Hindlimb muscle (tissue), 1 donor: ENCODE measurements around the gene OXGR1. TPM values are rescaled to one million over a fixed set of nuclear protein-coding genes. Genes with fewer than 3 reads are reported as not detected.

Source experiments
- DNase-seq: peaks from one replicate; pipeline ENCODE4 v3.0.0-alpha.2; 2013
- polyA plus RNA-seq: library from polyadenylated mRNA; unstranded; fragments of 120-200 nt; gene quantifications from one replicate; pipeline ENCODE4 v1.2.1, GENCODE V29; 2013; ENCODE audit not compliant: insufficient read length

OXGR1 gene
- polyA plus RNA-seq, 1 donor, result 0.09 TPM

GRCh38 chr13:96960379-96960778 lies 33.9 kb downstream of the OXGR1 start:
- no peak for DNase-seq

- DNase-seq, result peak; percentile 19
These were observed 35.9 kb downstream of the OXGR1 start for GRCh38 chr13:96958286-96958891.

GRCh38 chr13:96952595-96952994 lies 41.7 kb downstream of the OXGR1 start:
- DNase-seq, result no peak

- DNase-seq, result no peak
These were observed 46.1 kb downstream of the OXGR1 start for GRCh38 chr13:96948127-96948526.

GRCh38 chr13:96947343-96947910 lies 46.8 kb downstream of the OXGR1 start:
- no peak for DNase-seq

- no peak for DNase-seq
These were observed 47.5 kb downstream of the OXGR1 start for GRCh38 chr13:96946709-96947311.

GRCh38 chr13:96940961-96941360 lies 53.3 kb downstream of the OXGR1 start:
- no peak for DNase-seq

- no peak for DNase-seq
These were observed 58.4 kb downstream of the OXGR1 start for GRCh38 chr13:96935901-96936300.

Other genes starting within 250 kb of the OXGR1 start
- gene MBNL2, start 227.9 kb upstream of the OXGR1 start, polyA plus RNA-seq, result 26.7 TPM